Kidney epithelial cell (primary cell): Measurements from ENCODE around the gene PPM1M. TPM values are rescaled to one million over a fixed set of nuclear protein-coding genes. Genes with fewer than 3 reads are reported as not detected.
A peak's percentile ranks its signal among the peaks of the same experiment; 100 is the strongest.
"Not testable (repeated sequence)": the region's sequence is repeated elsewhere in the genome, so short reads cannot be mapped to it uniquely, and the experiment has no call there.

ENCODE experiments used
- DNase-seq: peaks from one replicate; pipeline ENCODE4 v3.0.0-alpha.2; 2010; ENCODE audit warnings: low read depth
- H3K27me3 ChIP-seq: 2 replicates; pipeline ENCODE4 v1.6.0; 2011; ENCODE audit warnings: low read length; ENCODE audit not compliant: control insufficient read depth, insufficient read depth
- H3K36me3 ChIP-seq: 2 replicates; pipeline ENCODE4 v1.5.1; 2011; ENCODE audit warnings: low read length; ENCODE audit not compliant: control insufficient read depth, insufficient read depth
- H3K4me3 ChIP-seq: 2 replicates; pipeline ENCODE4 v1.5.1; 2011; ENCODE audit warnings: low read depth, mild to moderate bottlenecking, control low read depth, low read length
- total RNA-seq: library from RNA; depleted of rRNA; stranded (reverse); fragments of >200 nt; gene quantifications from 2 replicates; pipeline ENCODE4 v1.2.3, GENCODE V29; 2015
- TF ChIP-seq, protein P1 (sequence below): IDR thresholded peaks from 2 replicates; pipeline ENCODE4 v1.5.1; 2011; ENCODE audit warnings: mild to moderate bottlenecking, moderate library complexity, low read length, control low read depth, inconsistent platforms; ENCODE audit not compliant: insufficient read depth, poor library complexity, severe bottlenecking

Gene PPM1M
- total RNA-seq, 1 donor from 2014 or later = 6.1 TPM

- TF ChIP-seq, protein P1, sequence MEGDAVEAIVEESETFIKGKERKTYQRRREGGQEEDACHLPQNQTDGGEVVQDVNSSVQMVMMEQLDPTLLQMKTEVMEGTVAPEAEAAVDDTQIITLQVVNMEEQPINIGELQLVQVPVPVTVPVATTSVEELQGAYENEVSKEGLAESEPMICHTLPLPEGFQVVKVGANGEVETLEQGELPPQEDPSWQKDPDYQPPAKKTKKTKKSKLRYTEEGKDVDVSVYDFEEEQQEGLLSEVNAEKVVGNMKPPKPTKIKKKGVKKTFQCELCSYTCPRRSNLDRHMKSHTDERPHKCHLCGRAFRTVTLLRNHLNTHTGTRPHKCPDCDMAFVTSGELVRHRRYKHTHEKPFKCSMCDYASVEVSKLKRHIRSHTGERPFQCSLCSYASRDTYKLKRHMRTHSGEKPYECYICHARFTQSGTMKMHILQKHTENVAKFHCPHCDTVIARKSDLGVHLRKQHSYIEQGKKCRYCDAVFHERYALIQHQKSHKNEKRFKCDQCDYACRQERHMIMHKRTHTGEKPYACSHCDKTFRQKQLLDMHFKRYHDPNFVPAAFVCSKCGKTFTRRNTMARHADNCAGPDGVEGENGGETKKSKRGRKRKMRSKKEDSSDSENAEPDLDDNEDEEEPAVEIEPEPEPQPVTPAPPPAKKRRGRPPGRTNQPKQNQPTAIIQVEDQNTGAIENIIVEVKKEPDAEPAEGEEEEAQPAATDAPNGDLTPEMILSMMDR = peak; percentile 42
- Histone ChIP-seq H3K36me3 (no peaks in the 10 kb centered on the region), H3K4me3 (peak overlapping the region; percentile 100), H3K27me3 (no peaks in the 10 kb centered on the region)
- DNase-seq = no peak
Measured at GRCh38 chr3:52277972-52278509, 32.5 kb downstream of the PPM1M start.

- TF ChIP-seq, protein P1 = peak; percentile 56
- H3K4me3 ChIP-seq = peak within 1 kb of the TSS; percentile 100
- no peaks in the 10 kb centered on the region for H3K27me3 ChIP-seq
- DNase-seq = no peak
- no peaks in the 10 kb centered on the region for H3K36me3 ChIP-seq
Measured at GRCh38 chr3:52278510-52279069, 33.0 kb downstream of the PPM1M start, which contains the start of gene WDR82. Gene WDR82, minus strand, starts transcription at chr3:52278649. Its CDS starts 288 bp downstream, at chr3:52278361.

DNA sequence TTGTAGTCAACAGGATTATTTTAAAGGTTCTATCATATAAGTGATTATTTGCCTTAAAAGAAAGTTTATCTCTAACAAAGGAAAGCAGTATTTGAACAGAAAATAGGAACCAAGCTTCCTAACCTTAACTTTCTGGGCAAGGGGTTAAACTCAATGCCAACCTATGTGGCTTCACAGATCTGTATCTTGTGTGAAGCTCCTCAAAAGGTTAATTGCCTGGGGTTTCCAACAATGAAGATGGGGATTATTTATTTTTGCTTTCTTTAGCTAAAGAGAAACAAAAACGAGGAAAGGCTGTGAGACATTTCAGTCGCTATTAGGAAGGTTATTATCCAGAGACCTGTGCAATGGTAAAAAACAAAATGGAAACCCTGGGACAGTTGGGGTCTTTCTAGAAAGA is 34.0 kb downstream of the PPM1M start:
- DNase-seq = no peak
- Histone ChIP-seq H3K36me3 (no peaks in the 10 kb centered on the region), H3K4me3 (no peak overlapping the region), H3K27me3 (no peaks in the 10 kb centered on the region)
- TF ChIP-seq, protein P1 = no peak

GRCh38 chr3:52280050-52280461 is 34.5 kb downstream of the PPM1M start:
- Histone ChIP-seq H3K27me3 (no peaks in the 10 kb centered on the region), H3K36me3 (no peaks in the 10 kb centered on the region), H3K4me3 (no peak overlapping the region)
- DNase-seq = no peak
- TF ChIP-seq, protein P1 = no peak

GRCh38 chr3:52281981-52282801 is 36.6 kb downstream of the PPM1M start:
- no peak overlapping the region for H3K4me3 ChIP-seq
- H3K36me3 ChIP-seq = no peaks in the 10 kb centered on the region
- TF ChIP-seq, protein P1 = no peak
- no peak for DNase-seq
- no peaks in the 10 kb centered on the region for H3K27me3 ChIP-seq

- DNase-seq = no peak
- H3K36me3 ChIP-seq = no peaks in the 10 kb centered on the region
- TF ChIP-seq, protein P1 = no peak
Measured at GRCh38 chr3:52283306-52283705, 37.7 kb downstream of the PPM1M start.

GRCh38 chr3:52284051-52284450 is 38.5 kb downstream of the PPM1M start:
- DNase-seq, H3K36me3 ChIP-seq, H3K4me3 ChIP-seq, H3K27me3 ChIP-seq: not testable (repeated sequence)

More at GRCh38 chr3:52283306-52283705, 37.7 kb downstream of the PPM1M start:
- Histone ChIP-seq H3K27me3 (no peaks in the 10 kb centered on the region), H3K4me3 (no peak overlapping the region)
